NCI-H748 treated with DMSO at 0.1 percent for 48 hours (cell line): ENCODE data around the gene LYZL2.
"Not testable (repeated sequence)": the region's sequence is repeated elsewhere in the genome, so short reads cannot be mapped to it uniquely, and the experiment has no call there.

ENCODE experiments used
- DNase-seq: peaks from one replicate; lab custom pipeline; 2025; lab: John Stamatoyannopoulos, UW

The LYZL2 gene

DNA sequence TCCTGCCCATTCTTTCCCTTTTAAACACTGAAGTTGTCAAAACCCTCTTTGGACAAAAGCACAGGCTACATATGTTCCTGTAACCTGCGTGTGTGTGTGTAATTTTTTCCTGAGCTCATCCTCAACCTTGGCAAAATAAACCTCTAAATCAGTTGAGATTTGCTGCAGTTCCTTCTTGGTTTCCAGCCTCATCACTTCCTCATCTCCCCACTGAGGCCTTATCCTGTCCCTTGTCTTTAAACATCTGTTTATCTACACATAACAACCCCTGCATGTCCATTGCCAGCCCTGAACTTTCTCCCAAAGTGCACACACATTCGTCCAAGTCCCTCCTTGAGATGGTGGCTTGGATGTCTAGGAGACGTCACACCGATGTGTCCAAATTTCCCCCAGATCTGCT lies 35.5 kb downstream of the LYZL2 start:
- no peak for DNase-seq

DNA sequence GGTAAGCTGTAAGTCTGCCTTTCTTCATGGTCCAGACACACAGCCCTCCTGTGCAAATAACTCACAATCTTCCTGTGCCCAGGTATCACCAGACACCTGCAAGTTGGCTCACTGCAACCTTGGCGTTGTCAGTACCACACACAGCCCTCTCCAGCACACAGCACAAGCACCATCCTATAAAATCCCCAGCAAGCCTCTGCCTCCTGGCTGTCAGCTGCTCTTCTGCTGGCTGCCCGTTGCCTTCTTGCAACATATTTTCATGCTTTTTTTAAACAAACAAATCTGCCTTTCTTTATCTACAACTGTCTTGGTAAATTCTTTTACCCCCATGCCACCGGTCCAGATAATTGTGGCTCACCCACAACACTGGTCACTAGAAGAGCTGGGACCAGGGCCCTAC lies 36.8 kb downstream of the LYZL2 start:
- not testable (repeated sequence) for DNase-seq

- DNase-seq, result peak; percentile 48
Measured at GRCh38 chr10:30591249-30591670, 38.3 kb downstream of the LYZL2 start.

DNA sequence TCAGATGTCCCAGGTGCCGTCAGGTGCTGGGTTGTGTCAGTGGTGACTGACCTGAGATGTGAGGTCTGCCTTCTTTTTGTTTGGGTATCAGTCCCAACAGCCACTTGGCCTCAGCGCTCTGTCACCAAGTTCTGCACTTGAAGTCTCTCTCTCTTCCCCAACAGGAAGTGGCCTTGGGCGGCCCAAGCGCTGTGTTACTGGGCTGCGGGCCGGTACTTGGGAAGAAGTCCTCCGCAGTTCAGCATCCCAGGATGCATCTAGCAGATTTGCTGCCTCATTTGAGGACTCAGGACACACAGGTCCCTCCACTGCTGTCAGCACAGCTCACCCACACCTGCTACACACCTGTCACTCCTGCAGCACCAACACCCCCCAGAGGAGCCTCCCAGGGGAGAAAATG lies 40.1 kb downstream of the LYZL2 start:
- DNase-seq, result no peak

DNA sequence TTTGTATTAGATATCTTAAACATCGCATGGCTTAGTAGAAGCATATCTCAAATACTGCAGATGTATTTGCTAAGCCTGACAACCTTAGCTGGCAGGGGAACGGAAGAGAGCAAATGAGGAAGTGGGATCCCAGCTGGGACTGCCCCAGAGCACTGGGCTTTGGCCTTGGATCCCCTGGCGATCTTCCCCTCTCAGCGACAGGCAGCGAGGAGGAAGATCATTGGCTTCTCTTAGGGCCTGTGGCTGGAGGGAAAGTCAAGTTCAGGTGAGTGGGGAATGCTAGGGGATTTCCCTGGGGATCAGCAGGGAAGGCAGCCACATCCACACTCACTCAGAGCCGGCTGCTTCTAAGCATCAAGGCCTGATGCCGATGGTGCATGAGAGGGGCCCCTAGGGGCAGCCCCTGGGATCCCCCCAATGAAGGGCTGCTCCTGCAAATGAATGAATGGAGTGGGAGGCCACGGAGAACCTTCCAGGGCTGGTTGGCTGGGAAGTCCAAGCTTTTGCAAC lies 42.0 kb downstream of the LYZL2 start:
- DNase-seq, result no peak

GRCh38 chr10:30586828-30587227 lies 42.7 kb downstream of the LYZL2 start:
- DNase-seq, result no peak

- no peak for DNase-seq
Measured at GRCh38 chr10:30583778-30584415, 45.7 kb downstream of the LYZL2 start.

GRCh38 chr10:30581779-30582380 lies 47.7 kb downstream of the LYZL2 start:
- no peak for DNase-seq

DNA sequence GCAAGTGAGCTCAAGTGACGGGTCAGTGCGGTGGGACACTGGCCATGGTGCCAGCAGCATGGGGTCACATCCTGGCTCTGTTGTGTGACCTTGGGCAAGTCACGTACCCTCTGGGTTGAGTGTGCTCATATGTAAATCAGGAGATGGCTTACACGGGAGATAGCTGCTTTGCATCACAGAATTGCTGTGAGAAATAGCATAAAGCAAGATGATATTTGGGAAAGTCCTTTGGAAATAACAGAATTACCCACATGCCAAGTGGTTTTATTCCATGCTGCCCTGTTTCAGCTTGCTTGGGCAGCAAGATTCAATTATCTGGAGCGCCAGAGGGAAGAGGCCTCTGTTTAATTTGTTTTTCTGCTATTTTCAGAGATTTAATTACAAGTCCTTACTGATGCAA lies 48.9 kb downstream of the LYZL2 start:
- DNase-seq, result no peak

DNA sequence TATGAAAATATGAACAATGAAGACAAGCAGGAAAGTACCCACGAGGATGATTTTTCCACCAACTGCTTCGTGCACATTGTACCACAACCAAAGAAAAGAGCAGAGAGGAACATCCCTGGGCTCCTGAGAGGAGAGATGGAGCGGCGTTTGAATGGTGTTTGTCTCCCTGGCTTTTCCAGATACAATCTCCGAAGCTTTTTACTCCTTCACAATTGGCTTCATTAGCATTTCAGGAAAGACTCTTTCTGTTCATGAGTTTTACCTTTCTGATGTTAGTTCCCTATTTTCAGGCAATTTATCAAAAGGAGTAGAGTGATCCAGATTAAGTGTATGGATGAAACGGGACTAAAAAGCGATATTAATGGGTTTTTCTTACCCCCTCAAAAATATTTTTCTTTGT lies 49.3 kb downstream of the LYZL2 start:
- DNase-seq, result no peak

- no peak for DNase-seq
Measured at GRCh38 chr10:30579574-30579973, 50.0 kb downstream of the LYZL2 start.

DNA sequence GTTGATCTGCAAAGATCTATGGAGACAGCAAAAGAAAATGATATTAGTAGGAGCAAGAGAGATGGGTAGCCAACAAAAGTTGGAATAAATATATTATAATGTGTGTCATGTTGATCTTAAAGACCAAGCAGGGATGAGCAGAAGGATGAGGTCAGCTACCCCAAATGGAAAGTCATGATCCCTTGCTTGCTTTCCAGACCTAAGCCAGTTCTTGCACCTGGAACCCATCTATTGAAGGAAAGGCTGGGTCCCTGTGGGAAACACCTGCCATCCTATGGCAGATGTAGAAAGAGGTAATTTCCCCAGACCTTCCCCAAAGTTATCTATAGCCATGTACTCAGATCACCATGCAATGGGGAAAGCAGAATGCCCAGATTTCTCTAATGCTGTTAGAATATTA lies 52.5 kb downstream of the LYZL2 start:
- no peak for DNase-seq

GRCh38 chr10:30576641-30577040 lies 52.9 kb downstream of the LYZL2 start:
- DNase-seq, result no peak

GRCh38 chr10:30574432-30574796 lies 55.1 kb downstream of the LYZL2 start:
- no peak for DNase-seq

DNA sequence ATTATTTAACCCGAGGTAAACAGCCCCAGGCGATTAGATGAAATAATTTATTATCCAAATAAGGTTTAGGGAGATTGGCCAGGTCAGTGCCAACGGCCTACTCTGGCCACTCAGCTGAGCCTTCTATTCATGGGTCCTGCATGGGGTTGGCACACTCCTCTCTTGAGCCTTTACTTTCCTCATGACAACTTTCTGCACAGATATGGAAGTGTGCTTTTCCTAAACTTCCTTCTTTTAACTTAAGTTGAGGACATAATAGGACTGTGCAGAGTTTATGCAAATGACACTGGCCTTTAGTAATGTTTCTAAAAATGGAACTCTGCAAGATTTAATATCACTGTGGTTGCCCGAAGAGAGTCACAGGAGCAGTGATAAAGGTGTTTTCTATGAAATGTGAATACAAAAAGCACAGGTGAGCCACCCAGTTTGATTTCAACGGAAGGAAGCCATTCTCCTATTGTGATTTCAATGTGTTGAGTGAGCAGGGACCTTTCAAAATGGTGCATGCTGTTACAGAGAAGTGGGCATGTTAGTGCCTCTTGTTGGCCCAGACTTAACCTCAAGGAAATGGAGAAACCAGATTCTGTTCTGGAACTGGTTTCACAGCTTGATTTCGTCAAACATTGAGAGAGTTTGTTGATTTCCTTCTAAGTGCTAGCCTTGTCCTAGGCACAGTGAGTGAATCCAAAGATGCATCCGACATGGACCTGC lies 55.7 kb downstream of the LYZL2 start:
- no peak for DNase-seq

- no peak for DNase-seq
Measured at GRCh38 chr10:30565449-30565848, 64.1 kb downstream of the LYZL2 start.

DNA sequence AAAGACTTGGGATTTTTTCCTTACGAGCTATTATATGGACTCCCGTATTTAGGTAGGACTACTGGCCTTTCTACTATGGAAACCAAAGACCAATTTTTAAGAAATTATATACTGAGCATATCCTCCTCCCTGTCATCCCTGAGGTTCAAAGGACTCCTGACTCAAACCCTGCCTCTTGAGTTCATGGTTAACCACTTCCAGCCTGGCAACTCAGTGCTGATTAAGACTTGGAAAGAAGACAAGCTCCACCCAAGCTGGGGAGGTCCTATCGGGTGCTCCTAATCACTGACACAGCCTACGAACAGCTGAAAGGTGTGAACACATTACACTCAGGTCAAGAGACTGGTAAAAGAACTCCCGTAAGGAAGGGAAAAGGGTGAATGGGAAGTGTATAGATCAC lies 66.8 kb downstream of the LYZL2 start:
- no peak for DNase-seq
